ENCODE data around the gene MIOS.

DNA sequence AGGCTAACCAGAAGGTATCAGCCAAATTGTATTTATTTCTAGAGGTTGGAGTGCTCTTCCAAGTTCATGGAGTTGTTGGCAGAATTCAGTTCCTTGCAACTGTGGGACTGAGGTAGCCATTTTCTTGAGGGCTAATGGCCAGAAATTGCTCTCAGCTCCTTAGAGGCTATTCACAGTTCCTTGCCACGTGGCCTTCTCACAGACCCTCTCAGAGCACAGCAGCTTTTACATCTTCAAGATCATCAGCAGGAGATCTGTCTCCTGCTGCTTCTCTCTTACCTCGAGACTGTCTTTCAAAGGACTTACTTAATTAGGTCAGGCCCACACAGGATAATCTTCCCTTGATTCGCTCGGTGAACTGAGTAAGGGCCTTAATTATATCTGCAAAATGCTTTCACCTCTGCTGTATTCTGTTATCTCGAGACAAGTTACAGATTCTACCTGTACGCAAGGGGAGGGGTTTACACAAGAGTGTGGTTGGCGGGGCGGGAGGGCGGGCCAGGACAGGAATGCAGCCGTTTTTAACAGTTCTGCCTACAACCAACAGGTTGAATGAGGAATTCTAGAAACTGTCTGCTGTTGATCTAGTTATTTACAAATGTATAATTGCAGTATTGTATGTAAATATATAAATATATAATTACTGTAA is 15.0 kb downstream of the MIOS start:
- TF ChIP-seq, protein P1, sequence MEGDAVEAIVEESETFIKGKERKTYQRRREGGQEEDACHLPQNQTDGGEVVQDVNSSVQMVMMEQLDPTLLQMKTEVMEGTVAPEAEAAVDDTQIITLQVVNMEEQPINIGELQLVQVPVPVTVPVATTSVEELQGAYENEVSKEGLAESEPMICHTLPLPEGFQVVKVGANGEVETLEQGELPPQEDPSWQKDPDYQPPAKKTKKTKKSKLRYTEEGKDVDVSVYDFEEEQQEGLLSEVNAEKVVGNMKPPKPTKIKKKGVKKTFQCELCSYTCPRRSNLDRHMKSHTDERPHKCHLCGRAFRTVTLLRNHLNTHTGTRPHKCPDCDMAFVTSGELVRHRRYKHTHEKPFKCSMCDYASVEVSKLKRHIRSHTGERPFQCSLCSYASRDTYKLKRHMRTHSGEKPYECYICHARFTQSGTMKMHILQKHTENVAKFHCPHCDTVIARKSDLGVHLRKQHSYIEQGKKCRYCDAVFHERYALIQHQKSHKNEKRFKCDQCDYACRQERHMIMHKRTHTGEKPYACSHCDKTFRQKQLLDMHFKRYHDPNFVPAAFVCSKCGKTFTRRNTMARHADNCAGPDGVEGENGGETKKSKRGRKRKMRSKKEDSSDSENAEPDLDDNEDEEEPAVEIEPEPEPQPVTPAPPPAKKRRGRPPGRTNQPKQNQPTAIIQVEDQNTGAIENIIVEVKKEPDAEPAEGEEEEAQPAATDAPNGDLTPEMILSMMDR (IDR thresholded peaks at IDR 0.05; ENCODE audit: control extremely low read depth in 1 of 3, insufficient read depth in 1 of 3, low read depth in 1 of 3, low read length in 3 of 3): no peak
- 0 out of 2 replicates have a peak, but pooled peaks have one; percentile 30 for TF ChIP-seq CHD2 (IDR thresholded peaks at IDR 0.05; ENCODE audit: low read length)
- TF ChIP-seq, protein P2, sequence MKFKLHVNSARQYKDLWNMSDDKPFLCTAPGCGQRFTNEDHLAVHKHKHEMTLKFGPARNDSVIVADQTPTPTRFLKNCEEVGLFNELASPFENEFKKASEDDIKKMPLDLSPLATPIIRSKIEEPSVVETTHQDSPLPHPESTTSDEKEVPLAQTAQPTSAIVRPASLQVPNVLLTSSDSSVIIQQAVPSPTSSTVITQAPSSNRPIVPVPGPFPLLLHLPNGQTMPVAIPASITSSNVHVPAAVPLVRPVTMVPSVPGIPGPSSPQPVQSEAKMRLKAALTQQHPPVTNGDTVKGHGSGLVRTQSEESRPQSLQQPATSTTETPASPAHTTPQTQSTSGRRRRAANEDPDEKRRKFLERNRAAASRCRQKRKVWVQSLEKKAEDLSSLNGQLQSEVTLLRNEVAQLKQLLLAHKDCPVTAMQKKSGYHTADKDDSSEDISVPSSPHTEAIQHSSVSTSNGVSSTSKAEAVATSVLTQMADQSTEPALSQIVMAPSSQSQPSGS (IDR thresholded peaks at IDR 0.05; ENCODE audit: low read length): 0 out of 2 replicates have a peak, but pooled peaks have one; percentile 50
- no peak for TF ChIP-seq CREB1 (IDR thresholded peaks at IDR 0.05)
- TF ChIP-seq SUZ12 (IDR thresholded peaks at IDR 0.05; ENCODE audit: low read length): no peak
- TF ChIP-seq, protein P3, sequence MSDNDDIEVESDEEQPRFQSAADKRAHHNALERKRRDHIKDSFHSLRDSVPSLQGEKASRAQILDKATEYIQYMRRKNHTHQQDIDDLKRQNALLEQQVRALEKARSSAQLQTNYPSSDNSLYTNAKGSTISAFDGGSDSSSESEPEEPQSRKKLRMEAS (IDR thresholded peaks at IDR 0.05): peak; percentile 95

All from H1 (cell line).